GM10266 (cell line): Measurements from ENCODE around the gene TBL1XR1.
"Not testable (repeated sequence)": the region's sequence is repeated elsewhere in the genome, so short reads cannot be mapped to it uniquely, and the experiment has no call there.

Experiments used
- DNase-seq: peaks from one replicate; pipeline ENCODE4 v3.0.0; 2012; ENCODE audit errors: extremely low spot score
- CTCF ChIP-seq: IDR thresholded peaks from 2 replicates; pipeline ENCODE4 v1.5.1; 2012; ENCODE audit warnings: mild to moderate bottlenecking, low read depth; ENCODE audit not compliant: control insufficient read depth, insufficient read depth; ENCODE audit errors: missing control alignments

TBL1XR1 gene

DNA sequence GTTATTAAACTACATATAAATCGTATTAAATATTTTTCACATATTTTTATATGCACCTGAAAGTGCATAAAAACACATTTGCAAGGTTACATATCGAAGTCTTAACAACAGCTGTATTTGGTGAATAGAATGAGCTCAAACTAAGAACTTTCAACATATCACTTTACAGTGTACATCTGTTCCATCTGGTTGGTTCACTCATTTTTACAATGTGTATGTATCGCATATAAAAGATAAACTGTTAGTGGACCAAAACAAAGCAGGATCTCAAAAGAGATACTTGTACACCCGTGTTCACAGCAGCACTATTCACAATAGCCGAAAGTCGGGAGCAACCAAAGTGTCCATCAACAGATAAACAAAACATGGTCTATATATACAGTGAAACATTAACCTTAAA, 55.8 kb downstream of the TBL1XR1 start:
- no peak for DNase-seq
- no peak for TF ChIP-seq CTCF

DNA sequence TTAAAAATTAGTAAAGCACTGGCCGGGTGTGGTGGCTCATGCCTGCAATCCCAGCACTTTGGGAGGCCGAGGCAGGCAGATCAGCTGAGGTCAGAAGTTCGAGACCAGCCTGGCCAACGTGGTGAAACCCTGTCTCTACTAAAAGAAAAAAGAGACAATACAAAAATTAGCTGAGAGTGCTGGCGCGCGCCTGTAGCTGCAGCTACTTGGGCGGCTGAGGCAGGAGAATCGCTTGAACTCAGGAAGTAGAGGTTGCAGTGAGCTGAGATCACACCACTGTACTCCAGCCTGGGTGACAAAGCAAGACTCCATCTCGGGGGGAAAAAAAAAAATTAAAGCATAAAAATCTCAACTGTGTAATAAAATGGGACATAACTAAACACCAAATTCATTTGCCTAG, 58.1 kb downstream of the TBL1XR1 start:
- not testable (repeated sequence) for DNase-seq

DNA sequence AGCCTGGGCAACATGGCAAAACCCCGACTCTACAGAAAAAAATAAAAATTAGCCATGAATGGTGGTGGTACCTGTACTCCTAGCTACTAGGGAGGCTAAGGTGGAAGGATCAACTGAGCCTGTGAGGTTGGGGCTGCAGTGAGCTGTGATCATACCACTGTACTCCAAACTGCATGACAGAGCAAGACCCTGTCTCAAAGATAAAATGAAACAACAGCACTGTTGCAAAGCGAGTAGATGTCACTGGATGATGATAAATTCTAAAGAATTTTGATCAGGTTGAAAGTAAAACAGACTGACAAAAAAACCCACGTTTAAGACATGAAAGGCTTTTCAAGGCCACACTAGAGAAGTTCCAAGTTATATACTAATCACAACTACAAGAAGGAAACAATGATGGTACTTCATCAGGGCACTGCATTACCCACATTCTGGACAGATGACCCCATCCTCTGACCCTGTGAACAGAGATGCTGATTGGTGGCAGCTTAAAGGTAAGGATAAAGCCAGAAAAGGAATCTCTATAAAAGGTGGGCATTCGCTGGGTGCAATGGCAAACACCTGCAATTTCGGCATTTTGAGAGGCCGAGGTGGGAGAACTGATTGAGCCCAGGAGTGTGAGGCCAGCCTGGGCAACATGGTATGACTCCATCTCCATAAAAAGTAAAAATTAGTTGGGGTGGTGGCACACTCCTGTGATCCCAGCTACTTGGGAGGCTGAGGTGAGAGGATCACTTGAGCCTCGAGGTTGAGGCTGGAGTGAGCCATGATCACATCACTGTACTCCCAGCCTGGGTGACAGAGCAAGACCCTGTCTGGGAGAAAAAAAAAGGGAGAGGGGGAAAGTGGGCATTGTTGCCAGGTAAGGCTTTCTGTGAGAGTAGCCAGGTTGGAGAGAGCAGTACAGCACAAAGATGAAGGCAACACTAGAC, 59.2 kb downstream of the TBL1XR1 start:
- DNase-seq = no peak
- TF ChIP-seq CTCF = no peak

DNA sequence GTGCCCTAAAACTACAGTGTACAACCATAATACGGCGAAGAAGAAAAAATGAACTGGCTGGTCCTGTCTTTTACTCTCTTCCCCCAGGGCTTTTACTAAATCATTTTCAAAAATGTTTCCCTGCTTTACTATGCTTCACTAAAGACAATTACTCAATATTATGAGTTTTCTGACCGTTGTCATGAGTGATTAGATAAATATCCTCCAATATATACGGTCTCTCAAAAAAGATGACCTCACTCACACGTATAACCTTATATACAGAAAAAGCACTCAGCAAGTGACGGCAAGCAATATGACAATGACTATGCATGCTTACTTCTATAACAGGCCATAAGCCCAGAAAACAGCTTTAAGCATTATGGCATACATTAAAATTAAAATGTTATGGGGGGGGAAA, 60.5 kb downstream of the TBL1XR1 start:
- DNase-seq = no peak
- TF ChIP-seq CTCF = no peak

- TF ChIP-seq CTCF = no peak
- DNase-seq = no peak
Observed at GRCh38 chr3:177135841-177136492, 61.3 kb downstream of the TBL1XR1 start.

DNA sequence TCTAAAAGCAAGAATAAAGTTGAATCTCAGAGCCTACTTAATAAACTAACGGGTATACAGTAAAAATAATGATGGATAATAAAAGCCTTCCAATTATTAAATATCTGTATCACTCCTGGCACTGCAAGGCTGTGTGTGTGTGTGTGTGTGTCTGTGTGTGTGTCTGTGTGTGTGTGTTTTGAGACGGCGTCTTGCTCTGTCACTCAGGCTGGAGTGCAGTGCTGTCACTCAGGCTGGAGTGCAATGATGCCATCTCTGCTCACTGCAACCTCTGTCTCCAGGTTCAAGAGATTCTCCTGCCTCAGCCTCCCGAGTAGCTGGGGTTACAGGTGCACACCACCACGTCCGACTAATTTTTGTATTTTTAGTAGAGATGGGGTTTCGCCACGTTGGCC, 62.5 kb downstream of the TBL1XR1 start:
- no peak for TF ChIP-seq CTCF
- DNase-seq = no peak

- no peak for DNase-seq
- no peak for TF ChIP-seq CTCF
Observed at GRCh38 chr3:177133860-177134815, 63.1 kb downstream of the TBL1XR1 start.
